PFSK-1 (cell line): ENCODE results near the gene DUSP16.

Experiments
- POLR2AphosphoS5 ChIP-seq: IDR thresholded peaks from 2 replicates; pipeline ENCODE4 v1.6.1; 2012; ENCODE audit warnings: low read depth, mild to moderate bottlenecking, control low read depth, low read length, moderate library complexity
- SIN3A ChIP-seq: IDR thresholded peaks from 2 replicates; pipeline ENCODE4 v1.6.1; 2012; ENCODE audit warnings: mild to moderate bottlenecking, low read length, moderate library complexity, borderline replicate concordance; ENCODE audit not compliant: insufficient read depth
- TAF1 ChIP-seq: IDR thresholded peaks from 2 replicates; pipeline ENCODE4 v1.6.1; 2012; ENCODE audit warnings: low read length, control low read depth, borderline replicate concordance; ENCODE audit not compliant: insufficient read depth
- TF ChIP-seq, protein P1 (sequence below), 2 experiments: IDR thresholded peaks; 2 replicates each; pipeline versions ENCODE4 v1.6.1 to v1.8.0; 2011 to 2012; ENCODE audit warnings: low read depth in 2 of 2, low read length in 2 of 2, control low read depth in 1 of 2, inconsistent platforms in 1 of 2, mild to moderate bottlenecking in 1 of 2, moderate library complexity in 1 of 2; ENCODE audit not compliant: insufficient read depth in 1 of 2

DNA sequence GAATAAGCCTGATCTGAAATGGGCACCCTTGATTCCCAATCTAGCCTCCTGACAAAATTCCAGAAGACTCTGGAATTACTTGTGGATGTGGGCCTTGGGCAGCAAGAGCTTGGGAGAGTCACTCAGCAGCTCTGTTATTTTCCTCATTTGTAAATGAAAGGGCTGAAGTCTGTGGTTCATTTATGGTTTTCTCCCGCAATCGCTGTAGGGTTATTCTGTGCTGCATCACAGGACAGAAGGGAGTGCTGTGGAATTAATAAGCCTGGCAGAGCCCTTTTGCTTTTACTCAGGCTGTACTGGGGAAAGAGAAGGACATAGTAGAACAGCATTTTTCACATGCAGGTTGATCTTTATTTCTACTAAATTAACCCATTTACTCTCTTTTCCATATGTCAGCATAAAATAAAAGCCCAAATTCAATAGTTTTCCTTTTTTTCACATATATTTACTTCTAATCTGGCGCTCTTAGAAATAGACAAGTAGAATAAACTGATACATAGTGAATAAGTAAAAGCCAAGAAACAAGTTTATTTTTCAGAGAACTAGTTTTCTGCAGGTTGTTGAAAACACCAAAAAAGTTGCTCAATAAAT is 49.2 kb downstream of the DUSP16 start:
- no peak for TF ChIP-seq POLR2AphosphoS5
- TF ChIP-seq, protein P1, sequence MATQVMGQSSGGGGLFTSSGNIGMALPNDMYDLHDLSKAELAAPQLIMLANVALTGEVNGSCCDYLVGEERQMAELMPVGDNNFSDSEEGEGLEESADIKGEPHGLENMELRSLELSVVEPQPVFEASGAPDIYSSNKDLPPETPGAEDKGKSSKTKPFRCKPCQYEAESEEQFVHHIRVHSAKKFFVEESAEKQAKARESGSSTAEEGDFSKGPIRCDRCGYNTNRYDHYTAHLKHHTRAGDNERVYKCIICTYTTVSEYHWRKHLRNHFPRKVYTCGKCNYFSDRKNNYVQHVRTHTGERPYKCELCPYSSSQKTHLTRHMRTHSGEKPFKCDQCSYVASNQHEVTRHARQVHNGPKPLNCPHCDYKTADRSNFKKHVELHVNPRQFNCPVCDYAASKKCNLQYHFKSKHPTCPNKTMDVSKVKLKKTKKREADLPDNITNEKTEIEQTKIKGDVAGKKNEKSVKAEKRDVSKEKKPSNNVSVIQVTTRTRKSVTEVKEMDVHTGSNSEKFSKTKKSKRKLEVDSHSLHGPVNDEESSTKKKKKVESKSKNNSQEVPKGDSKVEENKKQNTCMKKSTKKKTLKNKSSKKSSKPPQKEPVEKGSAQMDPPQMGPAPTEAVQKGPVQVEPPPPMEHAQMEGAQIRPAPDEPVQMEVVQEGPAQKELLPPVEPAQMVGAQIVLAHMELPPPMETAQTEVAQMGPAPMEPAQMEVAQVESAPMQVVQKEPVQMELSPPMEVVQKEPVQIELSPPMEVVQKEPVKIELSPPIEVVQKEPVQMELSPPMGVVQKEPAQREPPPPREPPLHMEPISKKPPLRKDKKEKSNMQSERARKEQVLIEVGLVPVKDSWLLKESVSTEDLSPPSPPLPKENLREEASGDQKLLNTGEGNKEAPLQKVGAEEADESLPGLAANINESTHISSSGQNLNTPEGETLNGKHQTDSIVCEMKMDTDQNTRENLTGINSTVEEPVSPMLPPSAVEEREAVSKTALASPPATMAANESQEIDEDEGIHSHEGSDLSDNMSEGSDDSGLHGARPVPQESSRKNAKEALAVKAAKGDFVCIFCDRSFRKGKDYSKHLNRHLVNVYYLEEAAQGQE (IDR thresholded peaks at IDR 0.05; ENCODE audit: insufficient read depth in 1 of 2, low read depth in 2 of 2, low read length in 2 of 2), result no peak
- no peak for TF ChIP-seq TAF1
- TF ChIP-seq SIN3A, result no peak
